GM21360 (cell line): Measurements from ENCODE around the gene AXDND1.
"Not testable (repeated sequence)": the region's sequence is repeated elsewhere in the genome, so short reads cannot be mapped to it uniquely, and the experiment has no call there.

Experiments
- ATAC-seq: cut with Tn5 transposase; IDR thresholded peaks from one replicate; pipeline ENCODE4 v1.9.1; 2021; ENCODE audit warnings: mild to moderate bottlenecking, moderate library complexity; ENCODE audit not compliant: unreplicated experiment

Gene AXDND1

DNA sequence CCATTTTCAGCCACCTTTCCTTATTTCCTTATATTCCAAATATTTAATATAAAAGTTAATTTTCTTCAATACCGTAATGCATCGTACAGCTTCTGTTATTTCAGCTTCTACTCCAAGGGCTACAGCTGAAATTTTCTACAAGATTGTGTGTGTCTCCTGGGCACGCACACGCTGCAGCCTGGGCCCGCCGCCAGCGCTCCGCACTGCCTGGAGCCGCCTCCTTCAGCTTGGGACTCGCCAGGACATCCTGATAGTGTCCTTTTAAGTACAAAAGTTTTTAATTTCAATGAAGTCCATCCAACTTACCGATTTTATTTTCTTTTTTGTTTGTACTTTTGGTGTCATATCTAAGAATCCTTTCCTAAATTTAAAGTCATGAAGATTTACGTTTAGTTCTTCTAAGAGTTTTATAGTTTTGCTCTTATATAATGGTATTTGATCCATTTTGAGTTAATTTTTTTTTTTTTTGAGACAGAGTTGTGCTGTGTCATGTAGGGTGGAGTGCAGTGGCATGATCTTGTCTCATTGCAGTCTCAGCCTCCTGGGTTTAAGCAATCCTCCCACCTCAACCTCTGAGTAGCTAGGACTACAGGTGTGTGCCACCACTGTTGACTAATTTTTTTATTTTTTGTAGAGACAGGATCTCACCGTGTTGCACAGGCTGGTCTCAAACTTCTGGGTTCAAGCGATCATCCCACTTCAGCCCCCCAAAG is 82.8 kb downstream of the AXDND1 start:
- ATAC-seq: no peak

GRCh38 chr1:179459606-179460206 is 93.9 kb downstream of the AXDND1 start:
- not testable (repeated sequence) for ATAC-seq

- not testable (repeated sequence) for ATAC-seq
Observed at GRCh38 chr1:179465661-179466060, 99.9 kb downstream of the AXDND1 start.

GRCh38 chr1:179474713-179475112 is 108.9 kb downstream of the AXDND1 start:
- no peak for ATAC-seq

DNA sequence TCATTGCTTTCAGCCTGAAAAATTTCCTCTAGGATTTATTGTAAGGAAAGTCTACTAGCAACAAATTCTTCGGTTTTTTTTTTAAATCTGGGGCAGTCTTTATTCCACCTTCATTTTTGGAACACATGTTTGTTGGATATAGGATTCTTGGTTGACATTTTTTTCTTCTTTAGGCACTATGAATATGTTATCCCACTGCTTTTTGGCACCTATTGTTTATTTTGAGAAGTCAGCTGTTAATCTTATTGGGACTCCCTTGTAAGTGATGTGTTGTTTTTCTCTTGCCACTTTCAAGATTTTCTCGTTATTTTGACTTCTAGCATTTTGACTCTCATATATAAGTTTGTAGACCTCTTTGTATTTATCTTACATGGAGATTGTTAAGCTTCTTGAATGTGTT is 110.7 kb downstream of the AXDND1 start:
- no peak for ATAC-seq

GRCh38 chr1:179478370-179478769 is 112.6 kb downstream of the AXDND1 start:
- ATAC-seq: no peak

DNA sequence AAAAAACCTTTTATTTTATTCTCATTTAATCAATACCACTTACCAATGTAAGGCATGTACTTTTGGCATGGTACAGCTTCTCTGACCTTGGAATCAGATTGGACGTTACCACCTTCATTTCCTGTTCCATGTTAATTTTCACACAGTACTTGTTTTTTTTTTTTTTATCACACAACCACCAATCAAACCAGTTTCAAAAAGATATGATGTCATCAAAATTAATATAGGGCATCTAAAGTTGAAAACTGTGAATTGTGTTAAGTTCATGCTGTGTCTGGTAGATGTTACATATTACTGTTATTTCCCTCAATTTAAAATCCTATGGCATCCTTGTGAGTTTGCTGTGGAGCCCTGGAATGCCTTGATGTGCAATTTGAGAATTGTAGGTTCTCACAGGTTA is 124.8 kb downstream of the AXDND1 start:
- ATAC-seq: no peak

DNA sequence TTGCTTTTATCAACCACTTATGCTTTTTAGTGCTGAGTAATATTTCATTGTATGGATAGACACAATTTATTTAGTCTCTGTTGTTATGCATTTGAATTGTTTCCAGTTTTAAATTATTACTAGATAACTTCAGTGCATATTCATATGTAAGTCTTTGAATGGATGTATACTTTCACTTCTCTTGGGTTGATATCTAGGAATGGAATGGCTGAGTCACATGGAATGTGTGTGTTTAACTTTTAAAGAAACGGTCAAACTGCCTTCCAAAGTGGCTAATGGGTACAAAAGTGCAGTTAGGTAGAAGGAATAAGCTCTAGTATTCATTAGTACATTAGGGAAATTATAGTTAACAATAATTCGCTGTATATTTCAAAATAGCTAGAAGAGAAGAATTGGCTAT is 127.6 kb downstream of the AXDND1 start:
- ATAC-seq: no peak

DNA sequence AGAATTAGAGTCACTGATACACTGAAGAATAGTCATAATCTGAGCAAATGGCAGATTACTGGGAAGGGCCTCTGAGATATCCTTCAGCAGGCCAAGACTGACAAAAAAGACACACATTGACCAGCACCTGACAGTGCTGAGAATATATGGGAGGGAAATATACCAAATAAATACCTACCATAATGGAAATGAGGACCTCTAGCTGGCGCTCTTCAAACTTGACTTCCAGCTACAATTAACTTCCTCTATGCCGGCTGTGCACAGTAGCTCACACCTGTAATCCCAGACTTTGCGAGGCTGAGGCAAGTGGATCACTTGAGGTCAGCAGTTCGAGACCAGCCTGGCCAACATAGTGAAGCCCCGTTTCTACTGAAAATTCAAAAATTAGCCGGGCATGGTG is 140.4 kb downstream of the AXDND1 start:
- no peak for ATAC-seq

DNA sequence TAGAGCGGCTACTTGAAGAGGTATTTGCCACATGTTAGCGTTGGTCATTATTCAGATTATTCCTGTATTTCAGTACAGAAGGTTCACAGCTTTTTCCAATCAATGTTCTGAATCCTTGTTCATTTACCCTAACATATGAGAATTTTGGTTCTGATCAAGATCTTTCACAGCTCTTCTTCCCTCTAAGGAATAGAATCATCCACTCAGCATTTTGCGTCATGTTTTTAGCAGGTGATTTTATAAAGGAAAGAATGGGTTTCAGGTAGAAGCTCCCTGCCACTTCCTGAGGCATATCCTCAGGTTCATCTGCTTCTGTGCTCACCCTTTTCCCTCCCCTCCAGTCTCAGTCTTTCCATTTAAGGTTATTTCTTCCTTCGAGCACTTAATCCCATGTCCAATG is 143.6 kb downstream of the AXDND1 start:
- ATAC-seq: no peak

DNA sequence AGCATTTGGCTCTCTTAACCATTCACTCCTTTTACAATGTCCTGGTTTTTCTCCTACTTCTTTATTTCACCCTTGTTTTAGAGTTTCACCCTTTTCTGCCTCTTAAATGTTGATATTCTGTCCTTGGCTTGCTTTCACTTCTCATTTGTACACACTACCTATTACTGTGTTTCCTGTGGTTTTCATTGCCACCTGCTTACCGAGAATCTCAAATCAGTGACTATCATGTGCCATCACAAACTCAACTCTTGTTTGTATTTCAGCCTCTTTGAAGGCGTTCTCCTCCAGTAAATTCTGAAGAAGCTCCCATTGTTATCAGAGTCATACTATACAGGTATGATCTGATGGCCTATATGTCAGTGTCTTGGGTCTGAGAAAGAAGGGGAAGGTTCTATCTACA is 144.3 kb downstream of the AXDND1 start:
- peak; percentile 93 for ATAC-seq

DNA sequence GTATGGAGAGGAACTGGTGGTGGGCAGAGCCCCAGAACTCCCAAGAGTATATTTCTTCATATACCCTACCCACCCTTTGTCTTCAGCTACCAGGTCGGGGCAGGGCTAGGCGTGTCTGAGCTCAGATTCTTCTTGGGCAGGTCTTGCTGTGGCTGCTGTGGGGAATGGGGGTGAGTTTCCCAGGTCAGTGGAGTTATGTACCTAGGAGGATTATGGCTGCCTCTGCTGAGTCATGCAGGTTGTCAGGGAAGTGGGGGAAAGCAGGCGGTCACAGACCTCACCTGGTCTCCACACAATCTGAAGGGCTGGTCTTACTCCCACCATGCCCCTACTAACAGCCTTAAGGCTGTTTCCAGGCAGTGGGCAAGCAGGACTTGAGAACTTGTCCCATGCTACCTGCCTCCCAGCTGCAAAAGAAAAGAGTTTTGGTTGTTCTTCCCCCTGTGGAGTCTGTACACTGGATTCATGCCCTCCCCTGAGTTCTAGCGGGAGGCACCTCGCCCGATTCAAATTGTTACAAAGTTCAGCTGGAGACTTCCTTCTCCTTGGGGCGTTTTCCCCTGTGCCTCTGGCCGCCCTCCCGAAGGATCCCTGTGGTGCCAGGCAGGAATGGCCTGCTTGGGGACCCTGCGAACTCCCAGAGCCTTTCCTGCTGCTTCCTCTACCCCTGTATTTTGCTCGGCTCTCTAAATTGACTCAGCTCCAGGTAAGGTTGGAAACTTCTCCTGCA is 151.4 kb downstream of the AXDND1 start:
- no peak for ATAC-seq

DNA sequence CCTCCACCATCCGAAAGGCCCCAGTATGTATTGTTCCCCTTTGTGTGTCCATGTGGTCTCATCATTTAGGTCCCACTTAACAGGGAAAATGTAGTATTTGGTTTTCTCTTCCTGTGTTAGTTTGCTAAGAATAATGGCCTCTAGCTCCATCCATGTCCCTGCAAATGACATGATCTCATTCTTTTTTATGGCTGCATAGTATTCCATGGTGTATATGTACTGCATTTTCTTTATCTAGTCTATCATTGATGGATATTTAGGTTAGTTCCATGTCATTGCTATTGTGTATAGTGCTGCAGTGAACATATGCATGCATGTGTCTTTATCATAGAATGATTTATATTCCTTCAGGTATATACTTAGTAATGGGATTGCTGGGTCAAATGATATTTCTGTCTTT is 152.8 kb downstream of the AXDND1 start:
- not testable (repeated sequence) for ATAC-seq

- ATAC-seq: no peak
Observed at GRCh38 chr1:179529482-179530195, 163.9 kb downstream of the AXDND1 start.

- no peak for ATAC-seq
Observed at GRCh38 chr1:179530352-179530751, 164.6 kb downstream of the AXDND1 start.

- ATAC-seq: no peak
Observed at GRCh38 chr1:179541774-179542173, 176.0 kb downstream of the AXDND1 start.

- ATAC-seq: no peak
Observed at GRCh38 chr1:179545321-179545720, 179.6 kb downstream of the AXDND1 start.

DNA sequence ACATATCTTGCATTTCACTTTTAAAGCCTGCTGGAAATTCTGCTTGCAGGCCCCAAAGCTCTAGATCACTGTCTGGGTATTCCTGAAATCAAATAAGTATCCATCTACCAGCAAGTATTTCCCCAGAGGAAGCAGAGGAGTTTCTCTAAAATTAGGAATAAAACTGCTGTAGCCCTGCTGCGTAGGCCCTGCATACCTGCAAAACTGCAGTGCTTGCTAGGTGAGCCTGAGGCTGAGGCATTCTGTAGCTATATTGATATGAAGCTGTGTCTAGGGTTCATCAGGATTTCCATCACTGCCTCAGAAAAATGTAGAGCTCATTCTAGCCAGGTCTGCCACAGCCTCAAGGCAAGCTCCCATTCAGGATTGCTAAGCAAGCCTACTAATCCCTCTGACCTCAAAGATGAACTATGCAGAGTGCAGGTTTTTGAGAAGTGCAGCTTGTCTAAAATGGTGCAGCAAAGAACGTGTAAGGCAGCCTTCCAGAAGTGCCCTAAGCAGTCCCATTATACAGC is 181.3 kb downstream of the AXDND1 start:
- ATAC-seq: no peak

- no peak for ATAC-seq
Observed at GRCh38 chr1:179548666-179549367, 183.0 kb downstream of the AXDND1 start.

DNA sequence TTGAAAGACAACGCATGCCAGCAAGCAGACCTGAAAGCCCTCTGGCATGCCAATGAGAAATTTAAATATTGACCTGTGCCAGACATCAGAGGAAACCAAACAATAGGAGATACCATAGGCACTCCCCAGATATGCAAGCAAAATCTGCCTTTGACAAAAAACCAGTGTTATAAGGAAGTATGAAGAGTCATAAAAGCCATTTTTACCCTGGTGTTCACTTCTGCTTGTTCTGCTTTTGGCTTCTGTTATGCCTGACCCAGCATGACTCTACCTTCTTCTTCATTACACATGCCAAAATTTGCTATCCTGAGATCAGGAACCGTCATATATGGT is 183.6 kb downstream of the AXDND1 start:
- ATAC-seq: no peak
